Endothelial cell of umbilical vein (primary cell): Measurements from ENCODE around the gene ADI1. TPM values are rescaled to one million over a fixed set of nuclear protein-coding genes. Genes with fewer than 3 reads are reported as not detected.

Experiments used
- BruUV-seq: library from RNA; stranded (reverse); fragments of 400-500 nt; replicated peaks from 2 replicates; lab custom pipeline; 2021; lab: Mats Ljungman, UMichigan
- CTCF ChIA-PET: fragments of 300-600, 350-600 bp; sonication (Branson Sonifier 250); formaldehyde crosslinking; loops from one replicate; lab custom pipeline; 2021; ENCODE audit warnings: antibody characterized with exemption, inconsistent platforms; lab: Charles Lee
- POLR2A ChIA-PET: fragments of 300-600, 350-600 bp; sonication (Branson Sonifier 250); formaldehyde crosslinking; loops from one replicate; lab custom pipeline; 2021; ENCODE audit warnings: antibody characterized with exemption, inconsistent platforms; lab: Charles Lee
- DNase-seq: peaks from one replicate; pipeline ENCODE4 v3.0.0-alpha.2; 2011; ENCODE audit warnings: low read depth, low spot score
- FAIRE-seq: peaks from 2 replicates; lab custom pipeline; 2011; peaks lifted over from hg19 to GRCh38; lab: Jason Lieb, UNC
- H2AFZ ChIP-seq: 2 replicates; pipeline ENCODE4 v1.6.0; 2012; ENCODE audit warnings: low read depth, low read length, control low read depth, inconsistent platforms
- H3K27ac ChIP-seq: 2 replicates; pipeline ENCODE4 v1.5.1; 2011; ENCODE audit warnings: low read depth, mild to moderate bottlenecking, control low read depth, low read length, moderate library complexity; ENCODE audit not compliant: insufficient read depth
- H3K27me3 ChIP-seq, 2 experiments: 2 replicates each; pipeline versions ENCODE4 v1.6.0 to v1.6.1; 2011; ENCODE audit warnings: low read length in 2 of 2, mixed read lengths in 1 of 2; ENCODE audit not compliant: control insufficient read depth in 2 of 2, insufficient read depth in 2 of 2
- H3K36me3 ChIP-seq, 2 experiments: 2 replicates in 1 of 2; 3 replicates in 1 of 2; pipeline ENCODE4 v1.5.1; 2011; ENCODE audit warnings: low read length in 2 of 2, mild to moderate bottlenecking in 1 of 2, moderate library complexity in 1 of 2; ENCODE audit not compliant: control insufficient read depth in 2 of 2, insufficient read depth in 2 of 2; ENCODE audit errors: extremely low read depth in 1 of 2
- H3K4me1 ChIP-seq: 3 replicates; pipeline ENCODE4 v1.5.1; 2011; ENCODE audit warnings: mild to moderate bottlenecking, low read length; ENCODE audit not compliant: control insufficient read depth, insufficient read depth; ENCODE audit errors: extremely low read depth
- H3K4me2 ChIP-seq: 2 replicates; pipeline ENCODE4 v1.6.1; 2011; ENCODE audit warnings: low read length, control low read depth, mixed read lengths; ENCODE audit not compliant: insufficient read depth
- H3K4me3 ChIP-seq, 3 experiments: fragments of 200-600 bp in 1 of 3; sonication (generic), shearing (Covaris generic) in 1 of 3; replicated peaks in 1 of 3; 2 replicates each; pipeline ENCODE4 v1.5.1; 2011 to 2016; ENCODE audit warnings: control low read depth in 3 of 3, low read length in 3 of 3, mild to moderate bottlenecking in 2 of 3, inconsistent platforms in 1 of 3, low read depth in 1 of 3, moderate library complexity in 1 of 3; ENCODE audit not compliant: insufficient read depth in 1 of 3
- H3K79me2 ChIP-seq: 2 replicates; pipeline ENCODE4 v1.6.0; 2012; ENCODE audit warnings: low read length, inconsistent platforms; ENCODE audit not compliant: control insufficient read depth, insufficient read depth
- H3K9ac ChIP-seq: replicated peaks from 2 replicates; pipeline ENCODE3; 2011; ENCODE audit warnings: low read length, control low read depth; ENCODE audit not compliant: insufficient read depth; ENCODE audit errors: extremely low read depth
- H3K9me1 ChIP-seq: replicated peaks from 3 replicates; pipeline ENCODE4 v1.6.0; 2011; ENCODE audit warnings: mild to moderate bottlenecking, low read length; ENCODE audit not compliant: control insufficient read depth, insufficient read depth; ENCODE audit errors: extremely low read depth
- H3K9me3 ChIP-seq: replicated peaks from 2 replicates; pipeline ENCODE4 v1.5.1; 2012; ENCODE audit warnings: low read length, inconsistent platforms; ENCODE audit not compliant: control insufficient read depth, insufficient read depth
- H4K20me1 ChIP-seq: replicated peaks from 2 replicates; pipeline ENCODE3; 2011; ENCODE audit warnings: mild to moderate bottlenecking, low read length; ENCODE audit not compliant: control insufficient read depth, insufficient read depth; ENCODE audit errors: extremely low read depth
- EZH2 ChIP-seq: IDR thresholded peaks from 2 replicates; pipeline ENCODE4 v1.6.1; 2012; ENCODE audit warnings: borderline replicate concordance, low read depth, mild to moderate bottlenecking, moderate library complexity, low read length, inconsistent platforms; ENCODE audit not compliant: severe bottlenecking
- POLR2A ChIP-seq: IDR thresholded peaks from 2 replicates; pipeline ENCODE4 v1.6.1; 2012; ENCODE audit warnings: low read depth, mild to moderate bottlenecking, control low read depth, low read length
- POLR2AphosphoS5 ChIP-seq: IDR thresholded peaks from 2 replicates; pipeline ENCODE4 v1.6.1; 2012; ENCODE audit warnings: low read depth, mild to moderate bottlenecking, control low read depth, low read length, moderate library complexity; ENCODE audit not compliant: insufficient read depth
- dilution Hi-C: fragments of 300-500 bp; cut with MboI; formaldehyde crosslinking; loops from one replicate; pipeline ENCODE4 v1.15.0; 2019; ENCODE audit warnings: low sequenced_read_pairs; ENCODE audit not compliant: extremely low pct_ligation_motif_present
- intact Hi-C: fragments of 100-400 bp; cut with micrococcal nuclease; formaldehyde crosslinking; loops from one replicate; pipeline ENCODE4 v1.10.0; 2022
- polyA plus RNA-seq, 4 experiments: library from polyadenylated mRNA; depleted of rRNA in 3 of 4; stranded (reverse) in 3 of 4; unstranded in 1 of 4; fragments of >200 nt; gene quantifications; 2 replicates each; pipeline versions ENCODE4 v1.2.1 to v1.2.3, GENCODE V29; 2011 to 2012; ENCODE audit warnings: missing spikeins in 1 of 4
- total RNA-seq: library from RNA; stranded (reverse); gene quantifications from 2 replicates; pipeline ENCODE4 v1.2.3, GENCODE V29; 2021
- TF ChIP-seq, protein P1 (sequence below): IDR thresholded peaks from 2 replicates; pipeline ENCODE4 v1.6.1; 2011; ENCODE audit not compliant: insufficient read depth, insufficient read length
- TF ChIP-seq, protein P2 (sequence below), 2 donors: IDR thresholded peaks; 1 replicate in 1 of 2; 2 replicates in 1 of 2; pipeline ENCODE4 v1.5.1; 2011; ENCODE audit warnings: low read length in 2 of 2, mild to moderate bottlenecking in 2 of 2, moderate library complexity in 2 of 2, control low read depth in 1 of 2, inconsistent platforms in 1 of 2, low read depth in 1 of 2; ENCODE audit not compliant: insufficient read depth in 1 of 2; ENCODE audit errors: extremely low read depth in 1 of 2

The ADI1 gene
- total and polyA plus RNA-seq, 2 donors (not counting 3 experiments of a cell fraction or from before 2014, with no cell fraction given): 38.6 to 49.7 TPM

DNA sequence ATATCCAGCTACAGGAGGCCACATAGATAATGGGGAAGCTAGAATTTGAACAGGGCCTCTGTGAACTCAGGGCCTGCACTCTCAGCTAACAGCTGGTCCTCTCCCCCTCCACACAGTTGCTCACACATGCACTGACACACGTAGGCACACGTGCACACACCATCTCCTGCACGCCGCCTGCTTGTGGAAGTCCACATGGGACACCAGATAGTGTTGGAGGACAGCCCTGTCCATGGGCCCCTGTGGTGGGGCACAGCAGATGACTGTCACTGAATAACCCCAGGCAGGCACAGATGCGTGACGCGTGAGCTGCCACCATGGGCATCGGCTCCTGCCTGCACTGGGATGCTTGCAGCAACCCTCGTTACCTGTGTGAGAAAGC, 52.9 kb downstream of the ADI1 start:
- Histone ChIP-seq H2AFZ (no peak overlapping the region), H4K20me1 (no peaks in the 10 kb centered on the region), H3K9me1 (no peaks in the 10 kb centered on the region), H3K79me2 (no peaks in the 10 kb centered on the region), H3K4me3 (no peak overlapping the region), H3K27me3 (no peaks in the 10 kb centered on the region), H3K9me3 (no peaks in the 10 kb centered on the region), H3K9ac (no peak overlapping the region), H3K27ac (no peak overlapping the region), H3K4me2 (no peak overlapping the region), H3K4me1 (no peaks in the 10 kb centered on the region), H3K36me3 (peaks cover 0 to 25% of the 10 kb centered on the region in 2 experiments)
- dilution Hi-C loops (no loop called here), intact Hi-C loops (no loop called here)
- TF ChIP-seq POLR2A (no peak), EZH2 (no peak), POLR2AphosphoS5 (no peak)
- TF ChIP-seq, protein P1, sequence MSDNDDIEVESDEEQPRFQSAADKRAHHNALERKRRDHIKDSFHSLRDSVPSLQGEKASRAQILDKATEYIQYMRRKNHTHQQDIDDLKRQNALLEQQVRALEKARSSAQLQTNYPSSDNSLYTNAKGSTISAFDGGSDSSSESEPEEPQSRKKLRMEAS: no peak
- TF ChIP-seq, protein P2, sequence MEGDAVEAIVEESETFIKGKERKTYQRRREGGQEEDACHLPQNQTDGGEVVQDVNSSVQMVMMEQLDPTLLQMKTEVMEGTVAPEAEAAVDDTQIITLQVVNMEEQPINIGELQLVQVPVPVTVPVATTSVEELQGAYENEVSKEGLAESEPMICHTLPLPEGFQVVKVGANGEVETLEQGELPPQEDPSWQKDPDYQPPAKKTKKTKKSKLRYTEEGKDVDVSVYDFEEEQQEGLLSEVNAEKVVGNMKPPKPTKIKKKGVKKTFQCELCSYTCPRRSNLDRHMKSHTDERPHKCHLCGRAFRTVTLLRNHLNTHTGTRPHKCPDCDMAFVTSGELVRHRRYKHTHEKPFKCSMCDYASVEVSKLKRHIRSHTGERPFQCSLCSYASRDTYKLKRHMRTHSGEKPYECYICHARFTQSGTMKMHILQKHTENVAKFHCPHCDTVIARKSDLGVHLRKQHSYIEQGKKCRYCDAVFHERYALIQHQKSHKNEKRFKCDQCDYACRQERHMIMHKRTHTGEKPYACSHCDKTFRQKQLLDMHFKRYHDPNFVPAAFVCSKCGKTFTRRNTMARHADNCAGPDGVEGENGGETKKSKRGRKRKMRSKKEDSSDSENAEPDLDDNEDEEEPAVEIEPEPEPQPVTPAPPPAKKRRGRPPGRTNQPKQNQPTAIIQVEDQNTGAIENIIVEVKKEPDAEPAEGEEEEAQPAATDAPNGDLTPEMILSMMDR (IDR thresholded peaks at IDR 0.05; ENCODE audit: extremely low read depth in 1 of 2, insufficient read depth in 1 of 2, low read depth in 1 of 2, low read length in 2 of 2): no peak
- POLR2A ChIA-PET: no interaction called here
- DNase-seq: no peak
- CTCF ChIA-PET: interaction anchor here (1.3 to 1.6 kb wide), 2 partner anchors 14 to 44 kb away, joined by 3 read pairs; no protein-coding TSS in a partner anchor
- BruUV-seq: no TSS peak
- no peak for FAIRE-seq
